ENCODE data around the gene ARID1B.
A peak's percentile ranks its signal among the peaks of the same experiment; 100 is the strongest.

Gene ARID1B

GRCh38 chr6:157054531-157054979, 277.4 kb downstream of the ARID1B start:
- DNase-seq (ENCODE audit: low read depth): no peak

- no peak for DNase-seq (ENCODE audit: low read depth)
These were observed 278.7 kb downstream of the ARID1B start for GRCh38 chr6:157055863-157056262.

GRCh38 chr6:157056275-157056674, 279.1 kb downstream of the ARID1B start:
- no peak for DNase-seq (ENCODE audit: low read depth)

- DNase-seq (ENCODE audit: low read depth): no peak
These were observed 281.4 kb downstream of the ARID1B start for GRCh38 chr6:157058574-157058973.

GRCh38 chr6:157059781-157060180, 282.6 kb downstream of the ARID1B start:
- no peak for DNase-seq (ENCODE audit: low read depth)

- no peak for DNase-seq (ENCODE audit: low read depth)
These were observed 283.3 kb downstream of the ARID1B start for GRCh38 chr6:157060440-157060952.

GRCh38 chr6:157061770-157062594, 284.8 kb downstream of the ARID1B start:
- no peak for DNase-seq (ENCODE audit: low read depth)

- peak; percentile 27 for DNase-seq (ENCODE audit: low read depth)
These were observed 286.2 kb downstream of the ARID1B start for GRCh38 chr6:157063176-157063905.

GRCh38 chr6:157063923-157064322, 286.7 kb downstream of the ARID1B start:
- DNase-seq (ENCODE audit: low read depth): no peak

GRCh38 chr6:157064502-157064901, 287.3 kb downstream of the ARID1B start:
- DNase-seq (ENCODE audit: low read depth): no peak

- DNase-seq (ENCODE audit: low read depth): no peak
These were observed 288.2 kb downstream of the ARID1B start for GRCh38 chr6:157065366-157065765.

GRCh38 chr6:157066781-157067491, 289.8 kb downstream of the ARID1B start:
- DNase-seq (ENCODE audit: low read depth): no peak

GRCh38 chr6:157067507-157067906, 290.3 kb downstream of the ARID1B start:
- no peak for DNase-seq (ENCODE audit: low read depth)

- no peak for DNase-seq (ENCODE audit: low read depth)
These were observed 291.6 kb downstream of the ARID1B start for GRCh38 chr6:157068691-157069324.

GRCh38 chr6:157069585-157069984, 292.4 kb downstream of the ARID1B start:
- no peak for DNase-seq (ENCODE audit: low read depth)

- no peak for DNase-seq (ENCODE audit: low read depth)
These were observed 293.4 kb downstream of the ARID1B start for GRCh38 chr6:157070403-157071107.

- DNase-seq (ENCODE audit: low read depth): no peak
These were observed 294.9 kb downstream of the ARID1B start for GRCh38 chr6:157072128-157072527.

GRCh38 chr6:157073596-157073995, 296.4 kb downstream of the ARID1B start:
- DNase-seq (ENCODE audit: low read depth): no peak

GRCh38 chr6:157074969-157075368, 297.8 kb downstream of the ARID1B start:
- no peak for DNase-seq (ENCODE audit: low read depth)

GRCh38 chr6:157075549-157076450, 298.6 kb downstream of the ARID1B start:
- DNase-seq (ENCODE audit: low read depth): peak; percentile 26

Data from HS-27A (cell line).